Fibroblast of upper back skin (primary cell): Measurements from ENCODE around the gene TMEM91.
"Not testable (repeated sequence)": the region's sequence is repeated elsewhere in the genome, so short reads cannot be mapped to it uniquely, and the experiment has no call there.

ENCODE experiments used
- DNase-seq: peaks from one replicate; pipeline ENCODE4 v3.0.0-alpha.2; 2013

The TMEM91 gene

GRCh38 chr19:41381536-41381935, 5.2 kb downstream of the TMEM91 start:
- DNase-seq, result not testable (repeated sequence)

GRCh38 chr19:41384351-41384750, 8.0 kb downstream of the TMEM91 start:
- DNase-seq, result no peak

GRCh38 chr19:41386442-41386841, 10.1 kb downstream of the TMEM91 start:
- DNase-seq, result no peak

GRCh38 chr19:41391618-41392017, 15.3 kb downstream of the TMEM91 start:
- no peak for DNase-seq

- no peak for DNase-seq
These were observed 16.4 kb downstream of the TMEM91 start for GRCh38 chr19:41392775-41393174.

GRCh38 chr19:41395355-41395754, 19.0 kb downstream of the TMEM91 start:
- no peak for DNase-seq

GRCh38 chr19:41397086-41398049, 21.0 kb downstream of the TMEM91 start, which contains the start of the genes BCKDHA and EXOSC5:
TSS of gene BCKDHA (plus strand) at chr19:41397818. CDS start at chr19:41397828, 10 bp downstream.
TSS of gene EXOSC5 (minus strand) at chr19:41397359. CDS start at chr19:41397328, 31 bp downstream.
- DNase-seq, result peak; percentile 100

GRCh38 chr19:41398050-41398418, 21.7 kb downstream of the TMEM91 start:
- no peak for DNase-seq

- no peak for DNase-seq
These were observed 22.3 kb downstream of the TMEM91 start for GRCh38 chr19:41398598-41398997.

GRCh38 chr19:41399091-41399490, 22.8 kb downstream of the TMEM91 start:
- no peak for DNase-seq

GRCh38 chr19:41399525-41399924, 23.2 kb downstream of the TMEM91 start:
- no peak for DNase-seq

GRCh38 chr19:41401483-41401882, 25.1 kb downstream of the TMEM91 start:
- no peak for DNase-seq

- DNase-seq, result no peak
These were observed 25.7 kb downstream of the TMEM91 start for GRCh38 chr19:41402010-41402409.

- no peak for DNase-seq
These were observed 27.0 kb downstream of the TMEM91 start for GRCh38 chr19:41403181-41403970.

- no peak for DNase-seq
These were observed 29.4 kb downstream of the TMEM91 start for GRCh38 chr19:41405776-41406175.

GRCh38 chr19:41407271-41407670, 30.9 kb downstream of the TMEM91 start:
- DNase-seq, result no peak

GRCh38 chr19:41408256-41408655, 31.9 kb downstream of the TMEM91 start:
- no peak for DNase-seq

- not testable (repeated sequence) for DNase-seq
These were observed 32.5 kb downstream of the TMEM91 start for GRCh38 chr19:41408846-41409245.

GRCh38 chr19:41409288-41409687, 33.0 kb downstream of the TMEM91 start:
- peak; percentile 12 for DNase-seq

- no peak for DNase-seq
These were observed 34.2 kb downstream of the TMEM91 start for GRCh38 chr19:41410336-41411054.

- no peak for DNase-seq
These were observed 35.0 kb downstream of the TMEM91 start for GRCh38 chr19:41411100-41411967.

GRCh38 chr19:41411968-41412265, 35.6 kb downstream of the TMEM91 start:
- no peak for DNase-seq
